GM18508 (cell line): ENCODE data around the gene BHMT.

Experiments
- ATAC-seq: cut with Tn5 transposase; IDR thresholded peaks from one replicate; pipeline ENCODE4 v1.9.1; 2021; ENCODE audit warnings: moderate number of reproducible peaks; ENCODE audit not compliant: insufficient read depth, unreplicated experiment

Gene BHMT

GRCh38 chr5:79111387-79111959, at the start of gene BHMT:
Gene BHMT, plus strand, starts transcription at chr5:79111809. Its CDS starts 77 bp downstream, at chr5:79111886.
- ATAC-seq, result no peak

DNA sequence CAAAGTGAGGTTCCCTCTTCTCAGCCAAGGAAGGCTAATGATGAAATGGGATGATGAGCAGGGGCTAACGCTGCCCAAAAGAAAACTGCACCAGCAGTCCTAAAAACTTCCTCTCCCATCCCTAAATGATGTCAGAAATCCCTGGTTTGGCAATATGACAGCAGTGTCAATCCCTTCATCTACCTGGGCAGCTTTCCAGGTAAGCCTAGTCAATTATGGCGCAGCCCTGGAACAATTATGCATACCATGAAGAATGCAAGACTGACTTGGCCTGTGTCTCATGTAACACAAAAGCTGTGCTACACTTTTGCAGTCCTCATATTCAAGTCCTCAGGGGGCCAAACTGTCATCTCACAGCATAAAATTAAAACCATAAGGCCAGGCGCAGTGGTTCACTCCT, 49.2 kb upstream of the BHMT start:
- ATAC-seq, result no peak

DNA sequence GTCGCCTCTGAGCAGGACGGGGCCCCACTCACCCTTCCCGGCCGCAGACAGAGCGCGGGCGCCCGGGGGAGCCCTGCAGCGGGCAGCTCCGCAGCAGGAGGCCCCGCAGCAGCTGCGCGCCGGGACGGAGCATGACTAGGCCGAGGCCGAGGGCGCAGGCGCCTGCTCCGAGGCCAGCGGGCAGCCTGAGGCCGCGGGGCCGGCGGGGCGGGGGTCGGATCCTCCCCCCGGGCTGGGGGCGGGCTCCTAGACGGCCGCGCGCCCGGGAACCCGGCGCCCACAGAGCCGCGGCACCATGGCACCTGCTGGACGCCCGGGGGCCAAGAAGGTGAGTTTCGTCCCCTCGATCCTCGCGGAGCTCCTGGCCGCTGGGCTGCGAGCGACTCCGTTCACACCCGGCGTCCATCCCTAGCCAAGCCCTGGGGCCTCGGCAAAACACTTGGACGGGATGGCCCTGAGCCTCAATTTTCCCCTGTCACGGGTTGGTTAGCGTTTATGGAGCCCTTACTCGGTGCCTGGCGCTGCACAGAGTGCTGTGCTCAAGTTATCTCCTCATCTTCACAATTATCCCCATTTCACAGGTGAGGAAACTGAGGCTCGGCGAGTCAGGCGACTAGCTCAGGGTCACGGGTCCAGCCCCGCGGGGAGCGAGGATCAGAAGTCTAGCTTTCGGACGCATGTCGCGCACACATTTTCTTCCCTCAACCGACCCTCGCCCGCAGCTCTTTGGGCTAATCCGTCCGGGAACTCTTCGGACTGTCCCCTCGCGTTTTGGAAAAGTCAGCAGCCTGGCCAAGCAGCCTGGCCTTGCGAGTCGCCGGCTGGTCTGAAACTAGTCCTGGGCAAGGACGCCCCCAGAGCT, 41.9 kb upstream of the BHMT start, which contains the start of the genes BHMT2 and DMGDH:
BHMT2 (plus strand) TSS at position 280 of the 862 bp plus-strand sequence; CDS start at position 296, 16 bp downstream.
DMGDH (minus strand) TSS at position 187 of the 862 bp plus-strand sequence; CDS start at position 133, 54 bp downstream.
- no peak for ATAC-seq

DNA sequence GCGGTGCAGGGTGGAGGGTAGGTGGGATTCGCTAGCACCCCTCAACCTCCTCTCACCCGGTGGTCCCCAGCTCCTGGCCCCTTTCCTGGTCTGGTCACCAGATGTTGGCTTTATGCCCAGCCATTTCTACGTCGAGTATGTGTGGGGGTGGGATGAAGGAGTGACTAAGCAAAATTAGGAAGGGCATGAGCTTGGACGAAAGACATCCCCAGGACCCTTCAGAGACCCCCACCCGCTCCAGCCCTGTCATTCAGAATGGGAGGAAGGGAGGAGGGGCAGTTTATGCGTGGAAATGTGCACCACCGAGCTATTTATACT, 41.3 kb upstream of the BHMT start:
- no peak for ATAC-seq

DNA sequence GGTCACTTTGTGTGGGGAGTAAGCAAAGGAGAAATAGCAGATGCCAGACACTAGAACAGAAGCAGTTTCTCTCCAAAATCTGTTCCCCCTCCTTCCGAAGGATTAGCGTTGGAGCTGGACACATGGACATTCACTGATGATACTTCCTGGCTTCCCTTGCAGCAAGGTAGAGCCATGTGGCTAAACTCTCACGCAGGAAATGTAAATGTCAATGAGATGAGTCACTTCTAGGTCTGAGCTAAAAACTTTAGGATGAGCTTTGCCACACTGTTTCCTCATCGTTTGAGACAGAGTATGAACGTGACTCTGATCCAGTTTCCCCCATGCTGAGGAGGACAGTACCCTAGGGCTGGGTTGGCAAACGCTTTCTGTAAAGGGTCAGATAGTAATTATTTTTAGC, 37.0 kb upstream of the BHMT start:
- ATAC-seq, result no peak

GRCh38 chr5:79075646-79076426, 35.8 kb upstream of the BHMT start:
- no peak for ATAC-seq

DNA sequence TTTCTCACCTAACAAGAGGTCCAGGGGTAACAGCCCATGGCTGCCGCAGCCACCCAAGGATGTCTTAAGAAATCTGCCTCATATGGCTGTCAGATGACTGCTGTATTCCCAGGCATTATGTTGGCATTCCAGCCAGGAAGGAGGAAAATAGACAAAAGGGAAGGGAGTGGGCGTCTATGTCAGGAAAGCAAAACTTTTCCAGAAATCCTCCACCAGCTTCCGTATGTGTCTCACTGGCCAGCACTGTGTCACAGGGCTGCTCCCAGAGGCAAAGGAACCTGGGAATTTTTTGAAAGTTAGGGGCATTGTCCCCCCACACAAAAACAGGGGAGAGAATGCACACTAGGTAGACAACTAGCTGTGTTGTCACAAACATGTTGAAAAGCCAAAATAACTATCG, 34.8 kb upstream of the BHMT start:
- ATAC-seq, result no peak

GRCh38 chr5:79077680-79078365, 33.8 kb upstream of the BHMT start:
- ATAC-seq, result no peak

DNA sequence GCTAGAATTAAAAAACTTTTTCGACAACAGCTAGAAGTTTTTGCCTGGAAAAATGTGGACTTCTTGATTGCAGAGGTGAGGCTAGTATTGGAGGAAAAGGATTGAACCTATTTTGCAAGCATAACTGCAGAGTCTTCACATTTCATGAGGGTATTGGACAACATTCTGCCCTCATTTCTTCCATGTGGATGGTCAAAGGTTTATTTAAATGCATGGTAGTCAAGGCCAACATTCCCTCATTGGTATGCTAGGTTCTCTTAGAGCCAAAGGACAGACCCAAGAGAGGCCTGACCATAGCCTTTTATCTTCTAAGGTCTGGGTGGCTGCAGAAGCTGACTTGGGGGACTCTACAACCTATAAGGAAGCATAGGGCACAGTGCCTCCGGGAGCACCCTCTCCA, 30.8 kb upstream of the BHMT start:
- ATAC-seq, result no peak

DNA sequence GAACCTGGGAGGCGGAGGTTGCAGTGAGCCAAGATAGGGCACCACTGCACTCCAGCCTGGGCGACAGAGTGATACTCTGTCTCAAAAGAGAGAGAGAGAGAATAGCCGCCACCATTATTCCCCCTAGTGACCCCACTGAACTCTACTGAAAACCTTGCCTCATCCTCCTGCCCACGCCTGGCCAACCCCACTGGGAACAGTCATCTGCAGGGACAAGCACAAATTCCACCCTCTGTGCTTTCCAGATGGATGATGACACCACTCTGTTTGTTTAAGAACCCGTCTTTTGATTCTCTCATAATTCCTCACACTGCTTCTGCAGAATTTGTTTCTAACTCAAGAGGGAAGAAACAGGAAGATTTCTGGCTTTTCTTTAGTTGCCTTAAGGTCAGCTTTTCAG, 29.8 kb upstream of the BHMT start:
- no peak for ATAC-seq

GRCh38 chr5:79086116-79086515, 25.5 kb upstream of the BHMT start:
- ATAC-seq, result no peak

GRCh38 chr5:79088507-79088906, 23.1 kb upstream of the BHMT start:
- no peak for ATAC-seq

- ATAC-seq, result no peak
Measured at GRCh38 chr5:79091064-79091463, 20.5 kb upstream of the BHMT start.

DNA sequence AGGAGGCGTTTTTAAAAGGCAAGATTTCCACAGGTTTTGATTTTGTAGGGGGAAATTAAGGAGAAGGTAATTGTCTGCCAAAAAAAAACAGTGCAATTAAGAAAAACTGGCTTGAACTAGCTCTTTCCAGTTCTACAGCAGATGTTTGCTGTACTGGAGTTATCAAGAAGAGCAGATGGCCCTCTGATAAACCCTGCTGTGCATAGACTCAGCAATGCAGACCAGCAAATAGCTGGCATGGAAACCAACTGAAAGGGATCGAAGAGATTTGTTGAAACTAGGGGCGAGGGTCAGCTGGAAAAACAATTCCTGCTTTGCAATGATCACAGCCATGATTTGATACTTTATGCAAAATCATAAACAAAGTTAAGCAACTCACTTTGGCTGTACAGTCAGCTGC, 17.8 kb upstream of the BHMT start:
- ATAC-seq, result no peak

DNA sequence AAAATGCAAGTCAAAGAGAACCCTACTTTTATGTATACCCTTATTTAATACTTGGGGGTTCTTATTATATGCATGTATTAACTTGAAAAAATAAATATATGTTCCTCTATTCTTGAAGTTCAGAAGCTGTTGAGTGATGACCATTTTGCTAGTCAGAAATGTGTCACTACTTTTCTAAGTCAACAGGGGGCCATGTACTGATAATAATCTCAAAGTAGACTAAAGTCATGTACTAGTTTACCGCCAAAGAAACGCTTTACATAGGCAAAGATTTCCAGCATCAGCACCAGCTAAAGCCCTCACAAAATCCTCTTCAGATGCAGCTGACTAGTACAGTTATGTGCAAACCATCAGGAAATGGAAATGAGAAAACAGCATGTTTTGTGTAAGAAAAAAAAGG, 5.7 kb upstream of the BHMT start:
- ATAC-seq, result no peak

DNA sequence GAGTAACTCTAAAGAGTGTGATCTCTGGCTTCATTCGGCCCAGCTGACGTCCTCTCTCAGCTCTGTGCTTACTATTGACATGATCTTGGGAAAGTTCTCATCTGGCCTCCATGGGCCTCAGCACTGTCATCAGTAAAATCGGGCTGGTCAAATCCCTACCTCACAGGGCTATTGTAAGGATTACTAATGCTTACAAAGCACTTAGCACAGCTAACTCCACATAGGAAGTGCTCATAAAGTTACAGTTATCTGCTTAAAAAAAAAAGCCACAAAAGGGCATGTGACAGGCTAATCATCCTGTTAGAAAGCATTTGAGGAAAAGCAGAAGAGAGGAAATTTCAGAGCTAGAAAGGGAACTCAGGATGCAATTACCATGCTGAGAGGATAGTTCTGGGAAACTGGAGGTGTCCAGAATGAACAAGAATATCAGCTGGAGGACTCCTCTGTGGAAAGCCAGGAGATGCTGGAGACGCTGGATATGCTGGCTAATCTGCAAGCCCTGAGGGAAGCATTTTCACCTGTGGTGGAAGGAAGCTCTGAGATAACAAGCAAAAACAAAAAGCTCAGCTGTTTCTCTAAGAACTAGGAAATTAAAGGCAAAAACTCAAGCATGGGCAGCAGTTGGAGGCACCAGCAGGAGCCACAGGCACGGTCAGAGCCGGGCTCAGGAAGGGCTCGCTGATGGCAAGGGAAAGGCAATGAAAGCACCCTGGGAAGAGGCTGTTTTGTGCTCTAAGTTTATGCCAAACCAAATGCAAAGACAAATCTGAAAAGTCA, 4.4 kb upstream of the BHMT start:
- no peak for ATAC-seq

- ATAC-seq, result no peak
Measured at GRCh38 chr5:79108086-79108485, 3.5 kb upstream of the BHMT start.

- no peak for ATAC-seq
Measured at GRCh38 chr5:79108792-79109191, 2.8 kb upstream of the BHMT start.

DNA sequence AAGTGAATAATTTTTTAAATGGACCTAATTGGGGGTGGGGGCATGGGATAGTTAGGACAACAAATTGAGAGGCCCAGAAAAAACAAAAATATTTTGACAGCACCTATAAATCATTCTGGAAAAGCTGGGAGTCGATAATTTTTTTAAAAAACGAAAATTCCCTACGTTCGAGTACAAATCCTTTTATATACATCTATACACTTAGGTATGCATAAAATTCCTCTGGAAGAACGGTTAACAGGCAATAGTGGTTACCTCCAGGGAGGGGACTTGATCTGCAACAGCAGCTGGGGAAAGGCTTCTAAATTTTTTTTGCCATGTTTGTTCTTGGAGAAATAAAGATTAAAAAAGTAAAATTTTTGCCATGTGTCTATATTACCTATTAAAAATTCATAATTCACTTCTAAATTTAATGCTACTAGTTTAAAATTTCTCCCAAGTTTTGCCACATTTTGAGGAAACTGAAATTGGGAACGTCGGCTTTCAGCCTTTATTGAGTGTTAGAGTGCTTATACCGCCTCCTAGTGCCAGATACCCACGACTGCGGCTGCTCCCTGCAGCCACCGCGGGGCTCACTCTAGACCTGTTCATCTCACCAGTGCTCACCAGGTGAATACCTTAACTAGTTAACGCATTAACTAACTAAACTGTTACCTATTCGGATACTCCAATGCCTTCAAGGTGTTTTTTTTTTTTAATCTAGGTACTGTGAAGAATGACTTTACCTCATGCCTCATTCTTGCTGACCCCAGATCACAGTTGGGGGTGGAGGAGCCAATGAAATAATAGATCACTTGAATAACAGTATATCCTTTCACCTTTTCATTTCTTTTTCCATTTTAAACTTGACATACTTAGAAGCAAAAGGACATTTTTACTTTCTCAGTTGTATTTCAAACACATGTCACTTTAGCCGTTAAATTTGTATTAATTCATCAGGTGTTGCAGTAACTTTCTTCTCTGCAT, 1.8 kb upstream of the BHMT start:
- no peak for ATAC-seq
